Cardiac fibroblast (primary cell): ENCODE results near the gene CBLL1.

ENCODE experiments used
- DNase-seq, 2 donors: peaks; one replicate each; pipeline versions ENCODE4 v3.0.0 to v3.0.0-alpha.2; 2010; ENCODE audit warnings: low read depth in 2 of 2
- H3K4me3 ChIP-seq, 2 donors: replicated peaks in 1 of 2; 1 replicate in 1 of 2; 2 replicates in 1 of 2; pipeline ENCODE4 v1.5.1; 2011; ENCODE audit warnings: low read depth in 2 of 2, low read length in 2 of 2, mild to moderate bottlenecking in 2 of 2, moderate library complexity in 1 of 2
- TF ChIP-seq, protein P1 (sequence below): IDR thresholded peaks from one replicate; pipeline ENCODE4 v1.5.1; 2011; ENCODE audit warnings: low read depth, mild to moderate bottlenecking, low read length, inconsistent platforms

CBLL1 gene

DNA sequence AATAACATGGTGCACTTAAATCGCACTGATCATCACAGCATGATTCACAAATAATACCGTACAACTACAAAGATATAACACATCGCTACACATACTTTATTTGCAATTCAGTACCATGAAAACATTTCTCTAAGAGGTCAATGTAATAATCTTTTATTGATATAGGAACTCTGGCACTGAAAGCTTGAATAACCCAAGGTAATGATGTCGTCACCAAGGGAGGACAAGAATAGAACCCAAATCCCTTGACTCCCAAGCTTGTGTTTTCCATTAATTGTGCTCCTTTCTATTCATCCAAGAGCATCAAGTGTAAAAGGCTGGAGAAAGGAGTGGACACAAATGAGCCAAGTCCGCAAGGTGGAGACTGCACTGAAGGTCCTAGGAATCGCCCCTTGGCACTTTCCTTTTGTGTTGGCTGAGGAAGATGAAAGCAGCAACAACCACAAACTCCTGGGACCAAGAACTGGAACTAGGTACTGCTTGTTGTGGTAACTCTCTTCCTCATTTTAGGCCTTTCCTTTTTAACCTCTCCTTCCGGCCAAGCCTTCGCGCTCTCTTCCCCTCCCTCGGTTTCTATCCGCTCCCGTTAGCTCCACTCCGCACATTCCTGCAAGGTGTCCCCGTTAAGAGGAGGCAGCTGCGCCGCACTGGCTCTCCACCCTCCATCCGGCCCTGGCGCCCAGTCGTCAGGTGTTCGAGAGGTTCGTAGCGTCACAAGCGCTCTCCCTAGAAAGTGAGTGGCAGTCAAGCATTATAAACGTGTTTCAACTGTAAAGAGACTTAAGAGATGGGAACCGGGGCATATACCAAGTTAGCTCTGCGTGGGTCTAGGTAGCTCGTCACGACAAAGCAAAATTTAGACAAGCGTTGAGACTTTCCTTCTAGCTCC is 1.0 kb upstream of the CBLL1 start:
- TF ChIP-seq, protein P1, sequence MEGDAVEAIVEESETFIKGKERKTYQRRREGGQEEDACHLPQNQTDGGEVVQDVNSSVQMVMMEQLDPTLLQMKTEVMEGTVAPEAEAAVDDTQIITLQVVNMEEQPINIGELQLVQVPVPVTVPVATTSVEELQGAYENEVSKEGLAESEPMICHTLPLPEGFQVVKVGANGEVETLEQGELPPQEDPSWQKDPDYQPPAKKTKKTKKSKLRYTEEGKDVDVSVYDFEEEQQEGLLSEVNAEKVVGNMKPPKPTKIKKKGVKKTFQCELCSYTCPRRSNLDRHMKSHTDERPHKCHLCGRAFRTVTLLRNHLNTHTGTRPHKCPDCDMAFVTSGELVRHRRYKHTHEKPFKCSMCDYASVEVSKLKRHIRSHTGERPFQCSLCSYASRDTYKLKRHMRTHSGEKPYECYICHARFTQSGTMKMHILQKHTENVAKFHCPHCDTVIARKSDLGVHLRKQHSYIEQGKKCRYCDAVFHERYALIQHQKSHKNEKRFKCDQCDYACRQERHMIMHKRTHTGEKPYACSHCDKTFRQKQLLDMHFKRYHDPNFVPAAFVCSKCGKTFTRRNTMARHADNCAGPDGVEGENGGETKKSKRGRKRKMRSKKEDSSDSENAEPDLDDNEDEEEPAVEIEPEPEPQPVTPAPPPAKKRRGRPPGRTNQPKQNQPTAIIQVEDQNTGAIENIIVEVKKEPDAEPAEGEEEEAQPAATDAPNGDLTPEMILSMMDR, result no peak
- DNase-seq, result no peak

DNA sequence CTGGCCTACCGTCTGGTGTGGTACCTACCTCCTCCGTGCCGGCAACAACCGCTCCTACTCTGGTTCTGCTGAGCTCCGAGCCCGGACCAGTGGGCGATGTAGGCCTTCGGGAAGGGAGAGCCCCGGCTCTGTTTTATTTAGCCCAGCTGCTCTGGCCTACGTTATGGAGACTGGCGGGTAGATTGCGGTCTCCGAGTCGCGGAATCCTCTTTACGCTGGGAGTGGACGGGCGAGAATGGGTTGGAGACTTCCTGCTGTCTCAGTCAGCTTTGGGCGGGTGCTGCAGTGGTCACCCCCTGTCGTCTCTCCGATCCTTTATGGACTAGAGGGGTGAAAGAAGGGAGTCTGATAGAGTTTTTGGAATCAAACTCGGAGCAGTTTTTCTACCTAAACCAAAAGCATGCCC is 406 bp downstream of the CBLL1 start:
- no peak for DNase-seq
- TF ChIP-seq, protein P1, result no peak
- peak overlapping the region; percentile 84 to 85 for H3K4me3 ChIP-seq

More for the DNA sequence above, 1.0 kb upstream of the CBLL1 start:
- H3K4me3 ChIP-seq, result peak overlapping the region; percentile 58 to 85

DNA sequence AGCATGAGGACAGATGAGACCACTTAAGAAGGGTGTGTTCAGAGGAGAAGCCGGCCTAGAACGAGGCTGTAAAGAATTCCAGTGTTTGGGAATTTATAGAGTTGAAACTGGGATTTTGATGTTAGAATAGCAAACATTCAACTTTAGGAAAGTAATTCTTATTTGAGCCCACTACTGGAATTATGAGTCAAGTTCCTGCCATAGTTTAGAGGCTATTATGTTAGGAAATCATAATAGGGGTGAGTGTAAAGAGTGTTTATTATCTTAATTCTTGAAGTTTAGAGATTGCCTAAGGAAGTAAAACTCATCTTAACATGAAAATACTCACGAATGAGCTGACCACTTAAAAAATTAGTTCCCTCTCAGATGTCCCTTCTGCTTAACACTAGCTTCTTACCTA is 2.1 kb downstream of the CBLL1 start:
- TF ChIP-seq, protein P1, result no peak

DNA sequence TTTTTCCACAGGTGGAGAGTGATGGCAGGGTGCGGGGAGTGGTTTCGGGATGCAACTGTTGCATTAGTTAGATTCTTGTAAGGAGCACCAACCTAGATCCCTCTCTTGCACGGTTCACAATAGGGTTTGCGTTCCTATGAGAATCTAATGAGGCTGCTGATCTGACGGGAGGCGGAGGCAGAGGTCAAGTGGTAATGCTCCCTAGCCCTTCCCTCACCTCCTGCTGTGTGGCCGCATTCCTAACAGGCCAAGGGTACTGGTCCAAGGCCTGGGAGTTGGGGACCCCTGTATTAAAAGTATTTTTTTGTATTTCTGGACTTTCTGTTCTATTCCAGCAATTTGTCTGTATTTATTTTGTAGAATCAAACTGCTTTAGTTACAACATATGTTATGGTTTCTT is 7.2 kb downstream of the CBLL1 start:
- no peak overlapping the region for H3K4me3 ChIP-seq
- TF ChIP-seq, protein P1, result no peak
- no peak for DNase-seq

More for the DNA sequence above, 2.1 kb downstream of the CBLL1 start:
- H3K4me3 ChIP-seq, result peak overlapping the region in 1 of 2 donors; percentile 1
- DNase-seq, result no peak

DNA sequence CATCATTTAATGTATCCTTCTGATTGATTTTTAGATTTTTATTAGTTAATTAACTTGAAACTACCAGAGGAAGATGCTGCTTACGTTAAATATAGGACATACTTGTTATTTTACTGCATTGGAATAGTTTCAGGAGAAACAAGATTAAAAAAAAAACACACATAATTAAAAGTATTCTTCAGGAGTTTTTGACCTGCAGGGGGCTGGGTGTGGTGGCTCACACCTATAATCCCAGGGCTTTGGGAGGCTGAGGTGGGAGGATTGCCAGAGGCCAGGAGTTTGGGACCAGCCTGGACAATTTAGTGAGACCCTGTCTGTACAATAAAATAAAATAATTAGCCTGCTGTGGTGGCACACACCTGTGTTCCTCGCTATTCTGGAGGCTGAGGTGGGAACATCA is 10.7 kb downstream of the CBLL1 start:
- TF ChIP-seq, protein P1, result peak; percentile 18
- no peak for DNase-seq
- no peak overlapping the region for H3K4me3 ChIP-seq

DNA sequence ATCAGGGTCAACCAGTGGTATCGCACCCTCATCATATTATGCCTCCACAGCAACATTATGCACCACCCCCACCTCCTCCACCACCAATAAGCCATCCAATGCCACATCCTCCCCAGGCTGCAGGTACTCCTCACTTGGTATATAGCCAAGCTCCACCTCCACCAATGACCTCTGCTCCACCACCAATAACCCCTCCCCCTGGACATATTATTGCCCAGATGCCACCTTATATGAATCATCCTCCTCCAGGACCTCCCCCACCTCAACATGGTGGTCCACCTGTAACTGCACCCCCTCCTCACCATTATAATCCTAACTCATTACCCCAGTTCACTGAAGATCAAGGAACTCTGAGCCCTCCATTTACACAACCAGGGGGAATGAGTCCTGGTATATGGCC is 14.7 kb downstream of the CBLL1 start:
- H3K4me3 ChIP-seq, result no peak overlapping the region
- DNase-seq, result no peak
- TF ChIP-seq, protein P1, result no peak
